HUES6 (cell line): ENCODE measurements around the gene PCTP.

Experiments used
- H3K27ac ChIP-seq: 2 replicates; pipeline ENCODE4 v1.7.0; 2013; ENCODE audit warnings: low read depth, mild to moderate bottlenecking, low read length, inconsistent platforms
- H3K27me3 ChIP-seq: 2 replicates; pipeline ENCODE4 v1.6.1; 2013; ENCODE audit warnings: low read length; ENCODE audit not compliant: control insufficient read depth, insufficient read depth
- H3K36me3 ChIP-seq: 2 replicates; pipeline ENCODE4 v1.6.1; 2013; ENCODE audit warnings: low read length; ENCODE audit not compliant: control insufficient read depth, insufficient read depth
- H3K4me1 ChIP-seq: 2 replicates; pipeline ENCODE4 v1.6.1; 2013; ENCODE audit warnings: low read length; ENCODE audit not compliant: control insufficient read depth, insufficient read depth
- H3K4me3 ChIP-seq: 2 replicates; pipeline ENCODE4 v1.5.1; 2013; ENCODE audit warnings: low read depth, low read length
- H3K9ac ChIP-seq: one replicate; pipeline ENCODE4 v1.6.1; 2013; ENCODE audit warnings: mild to moderate bottlenecking, low read length
- H3K9me3 ChIP-seq: 2 replicates; pipeline ENCODE4 v1.6.1; 2013; ENCODE audit warnings: low read depth, low read length; ENCODE audit not compliant: control insufficient read depth, insufficient read depth

The PCTP gene

DNA sequence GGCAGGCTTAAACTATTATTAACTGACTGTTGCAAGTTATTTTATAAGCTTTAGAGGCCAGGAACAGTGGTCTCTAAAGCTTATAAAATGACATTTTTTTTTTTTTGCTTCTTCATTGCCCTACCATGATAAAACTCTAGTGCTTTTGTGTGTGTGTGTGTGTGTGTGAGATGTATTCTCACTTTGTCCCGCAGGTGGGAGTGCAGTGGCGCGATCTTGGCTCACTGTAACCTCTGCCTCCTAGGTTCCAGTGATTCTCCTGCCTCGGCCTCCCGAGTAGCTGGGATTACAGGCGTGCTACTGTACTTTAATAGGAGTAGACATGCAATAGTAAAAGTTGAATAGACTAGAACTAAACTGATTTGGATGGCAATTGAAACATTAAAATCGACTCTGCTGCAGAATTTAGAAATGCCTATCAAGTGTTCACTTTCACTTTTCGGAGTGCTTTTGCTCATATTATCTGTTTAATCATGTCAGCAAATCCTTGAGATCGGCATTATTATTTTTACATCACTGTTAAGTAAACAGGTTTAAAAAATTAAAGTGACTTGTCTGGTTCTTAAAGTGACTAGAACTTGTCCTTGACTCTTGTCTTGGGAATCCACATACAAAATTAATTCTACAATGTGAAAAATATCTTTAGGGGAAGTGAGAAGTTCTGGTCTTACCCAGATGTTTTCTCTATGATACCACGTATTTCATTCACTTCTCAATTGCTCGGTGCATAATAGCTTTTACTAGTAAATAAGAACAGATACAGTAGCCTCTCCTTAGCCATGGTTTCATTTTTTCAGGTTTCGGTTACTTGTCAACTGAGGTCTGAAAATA is 8.4 kb upstream of the PCTP start:
- no peaks in the 10 kb centered on the region for H3K36me3 ChIP-seq
- no peaks in the 10 kb centered on the region for H3K4me1 ChIP-seq
- no peaks in the 10 kb centered on the region for H3K9me3 ChIP-seq
- H3K4me3 ChIP-seq = no peak overlapping the region
- H3K9ac ChIP-seq = no peak overlapping the region
- no peaks in the 10 kb centered on the region; the same call in 1 of the 2 replicates for H3K27me3 ChIP-seq
- no peak overlapping the region for H3K27ac ChIP-seq

DNA sequence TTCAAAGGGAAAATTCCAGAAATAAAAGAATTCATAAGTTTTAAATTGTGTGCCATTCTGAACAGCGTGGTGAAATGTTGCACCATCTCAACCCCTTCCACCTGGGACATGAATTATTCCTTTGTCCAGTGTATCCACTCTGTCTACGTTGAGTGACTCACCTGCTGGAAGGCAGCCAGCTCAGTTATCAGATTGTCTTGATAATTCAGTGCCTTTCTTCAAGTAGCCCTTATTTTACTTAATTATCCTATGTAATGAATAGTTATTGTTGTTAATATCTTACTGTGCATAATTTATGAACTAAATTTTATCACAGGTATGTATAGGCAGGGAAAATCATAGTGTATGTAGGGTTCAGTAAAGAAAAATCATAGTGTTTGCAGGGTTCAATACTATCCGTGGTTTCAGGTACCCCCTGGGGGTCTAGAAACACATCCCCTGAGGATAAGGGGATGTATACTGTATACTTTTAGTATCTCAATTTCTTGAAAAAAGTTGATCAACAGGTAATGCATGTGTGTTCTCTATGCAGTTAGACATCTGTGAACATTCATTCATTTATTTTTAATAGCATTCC is 7.7 kb upstream of the PCTP start:
- Histone ChIP-seq H3K36me3 (no peaks in the 10 kb centered on the region), H3K9ac (no peak overlapping the region), H3K9me3 (no peaks in the 10 kb centered on the region), H3K4me3 (no peak overlapping the region), H3K27me3 (no peaks in the 10 kb centered on the region; the same call in 1 of the 2 replicates), H3K4me1 (no peaks in the 10 kb centered on the region), H3K27ac (no peak overlapping the region)

DNA sequence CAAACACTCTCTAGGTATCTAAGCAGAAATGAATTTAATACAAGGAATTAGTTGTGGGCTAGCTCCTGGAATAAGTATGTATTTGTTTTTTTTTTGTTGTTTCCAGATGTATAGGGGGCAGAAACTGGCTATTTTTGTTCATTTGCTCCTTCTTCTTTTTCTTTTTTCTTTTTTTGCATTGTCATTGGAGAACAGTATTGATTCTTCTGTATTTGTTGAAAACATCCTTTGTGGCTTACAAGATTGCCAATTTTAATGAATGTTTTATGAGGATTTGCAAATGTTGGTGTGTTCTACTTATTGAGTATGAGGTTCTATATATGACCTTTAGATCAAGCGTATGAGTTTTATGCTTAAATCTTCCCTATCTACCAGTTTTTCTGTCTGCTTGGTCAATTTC is 5.6 kb upstream of the PCTP start:
- H3K9ac ChIP-seq = no peak overlapping the region
- H3K9me3 ChIP-seq = no peaks in the 10 kb centered on the region
- no peaks in the 10 kb centered on the region for H3K36me3 ChIP-seq
- no peak overlapping the region for H3K4me3 ChIP-seq
- no peaks in the 10 kb centered on the region; the same call in 1 of the 2 replicates for H3K27me3 ChIP-seq
- no peaks in the 10 kb centered on the region for H3K4me1 ChIP-seq
- H3K27ac ChIP-seq = no peak overlapping the region

DNA sequence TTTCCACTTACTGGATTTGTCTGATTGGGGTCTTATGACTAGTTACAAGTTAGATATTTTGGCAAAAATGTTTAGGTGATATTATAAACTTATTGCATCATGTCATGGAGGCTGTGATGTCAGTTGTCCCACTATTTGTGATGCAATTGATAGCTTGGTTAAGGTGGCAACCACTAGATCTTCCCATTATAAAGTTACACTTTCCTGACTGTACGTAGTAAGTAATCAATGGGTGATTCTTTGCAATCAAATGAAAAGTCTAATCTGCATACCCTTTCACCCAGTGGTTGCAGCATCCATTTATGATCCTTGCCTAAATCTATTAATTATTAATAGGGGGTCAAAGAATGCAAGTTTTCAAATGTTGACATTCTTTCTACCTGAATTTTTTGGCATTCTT is 4.4 kb upstream of the PCTP start:
- Histone ChIP-seq H3K4me1 (peaks cover 4% of the 10 kb centered on the region; the same call in 1 of the 2 replicates), H3K9me3 (no peaks in the 10 kb centered on the region), H3K27me3 (no peaks in the 10 kb centered on the region; the same call in 1 of the 2 replicates), H3K9ac (no peak overlapping the region), H3K27ac (no peak overlapping the region), H3K4me3 (no peak overlapping the region), H3K36me3 (no peaks in the 10 kb centered on the region)

DNA sequence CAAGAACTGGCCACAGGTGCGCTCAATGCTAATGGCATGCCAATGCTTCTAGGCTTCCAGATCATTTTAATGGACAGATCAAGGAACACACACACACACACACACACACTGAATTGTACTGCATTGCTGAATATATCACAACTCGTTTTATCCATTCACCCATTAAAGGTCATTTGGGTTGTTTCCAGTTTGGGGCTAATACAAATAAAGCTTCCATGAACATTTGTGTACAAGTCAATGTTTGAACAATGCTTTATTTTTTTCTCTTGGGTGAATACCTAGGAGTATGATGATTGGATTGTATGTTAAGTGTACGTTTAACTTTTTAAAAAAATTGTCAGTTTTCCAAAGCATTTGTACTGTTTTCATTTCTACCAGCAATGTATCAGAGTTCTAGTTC is 3.6 kb upstream of the PCTP start:
- H3K4me1 ChIP-seq = peaks cover 8% of the 10 kb centered on the region
- no peaks in the 10 kb centered on the region; the same call in 1 of the 2 replicates for H3K27me3 ChIP-seq
- no peak overlapping the region for H3K27ac ChIP-seq
- H3K4me3 ChIP-seq = no peak overlapping the region
- no peaks in the 10 kb centered on the region for H3K36me3 ChIP-seq
- H3K9me3 ChIP-seq = no peaks in the 10 kb centered on the region
- H3K9ac ChIP-seq = no peak overlapping the region

DNA sequence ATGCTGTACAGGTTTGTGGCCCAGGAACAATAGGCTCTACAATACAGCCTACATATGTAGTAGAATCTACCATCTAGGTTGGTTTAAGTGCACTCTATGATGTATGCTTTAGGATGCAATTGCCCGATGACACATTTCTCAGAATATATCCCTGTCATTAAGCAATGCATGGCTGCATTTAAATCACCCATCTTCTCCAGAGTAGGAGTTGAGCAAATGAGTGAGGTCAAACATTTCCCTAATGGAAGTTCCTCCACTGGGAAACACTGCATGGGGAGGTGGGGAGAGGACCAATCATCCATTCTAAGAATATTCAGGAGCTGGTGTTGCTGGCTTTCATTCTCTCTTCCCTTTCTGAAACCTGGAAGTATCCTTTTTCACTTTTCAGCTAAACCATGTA is 2.0 kb upstream of the PCTP start:
- H3K9ac ChIP-seq = no peak overlapping the region
- H3K36me3 ChIP-seq = no peaks in the 10 kb centered on the region
- peaks cover 8% of the 10 kb centered on the region for H3K4me1 ChIP-seq
- H3K4me3 ChIP-seq = no peak overlapping the region
- H3K27ac ChIP-seq = no peak overlapping the region
- H3K9me3 ChIP-seq = no peaks in the 10 kb centered on the region
- no peaks in the 10 kb centered on the region; the same call in 1 of the 2 replicates for H3K27me3 ChIP-seq

DNA sequence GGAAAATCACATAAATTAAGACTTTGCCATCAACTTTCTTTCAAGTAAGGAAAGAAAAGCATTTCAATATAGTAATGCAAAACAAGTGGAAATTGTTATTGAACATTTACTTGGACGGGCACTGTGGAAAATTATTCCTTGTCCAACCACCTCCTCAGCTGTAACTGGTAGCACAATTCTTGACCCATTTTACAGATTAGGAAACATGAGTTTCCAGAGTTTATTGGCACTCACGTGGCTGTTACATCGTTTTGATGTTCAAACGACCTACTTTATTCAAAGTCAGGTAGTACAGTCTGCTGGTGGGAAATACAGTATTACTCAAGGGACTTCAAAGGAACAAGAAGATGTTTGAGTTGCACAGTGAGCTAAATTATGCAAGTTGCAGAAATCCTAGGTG is 866 bp upstream of the PCTP start:
- no peak overlapping the region for H3K27ac ChIP-seq
- no peaks in the 10 kb centered on the region for H3K9me3 ChIP-seq
- no peak overlapping the region for H3K4me3 ChIP-seq
- H3K27me3 ChIP-seq = no peaks in the 10 kb centered on the region; the same call in 1 of the 2 replicates
- H3K9ac ChIP-seq = no peak overlapping the region
- H3K4me1 ChIP-seq = peaks cover 8% of the 10 kb centered on the region
- H3K36me3 ChIP-seq = no peaks in the 10 kb centered on the region

DNA sequence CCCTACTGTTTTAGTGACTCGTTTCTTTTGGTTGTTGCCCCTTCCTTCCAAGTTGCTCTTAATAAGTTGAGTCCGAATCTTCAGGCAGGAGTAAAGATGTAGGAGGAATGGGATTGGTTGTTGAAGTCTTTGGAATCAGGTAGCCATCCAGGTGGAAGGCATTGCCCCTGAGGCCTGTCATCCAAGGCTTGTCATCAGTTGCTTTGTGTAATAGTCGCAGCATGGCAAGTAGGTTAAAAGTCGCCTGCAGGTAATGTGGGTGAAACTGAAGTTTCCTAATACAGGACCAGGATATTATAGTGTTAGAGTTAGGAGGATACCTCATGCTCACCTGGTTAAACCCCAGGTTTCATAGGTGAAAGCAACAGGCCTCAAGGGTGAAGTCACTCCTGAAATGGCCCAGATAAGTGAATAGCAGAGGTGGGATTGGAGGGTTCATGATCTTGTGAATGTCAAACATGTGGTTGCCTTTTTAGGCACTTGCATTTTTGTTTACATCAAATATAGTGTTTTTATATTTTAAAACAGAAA is 934 bp downstream of the PCTP start:
- peak overlapping the region; percentile 73 for H3K4me3 ChIP-seq
- no peaks in the 10 kb centered on the region for H3K9me3 ChIP-seq
- no peaks in the 10 kb centered on the region; the same call in 1 of the 2 replicates for H3K27me3 ChIP-seq
- H3K9ac ChIP-seq = no peak overlapping the region
- H3K27ac ChIP-seq = no peak overlapping the region
- peaks cover 8% of the 10 kb centered on the region for H3K4me1 ChIP-seq
- no peaks in the 10 kb centered on the region for H3K36me3 ChIP-seq

DNA sequence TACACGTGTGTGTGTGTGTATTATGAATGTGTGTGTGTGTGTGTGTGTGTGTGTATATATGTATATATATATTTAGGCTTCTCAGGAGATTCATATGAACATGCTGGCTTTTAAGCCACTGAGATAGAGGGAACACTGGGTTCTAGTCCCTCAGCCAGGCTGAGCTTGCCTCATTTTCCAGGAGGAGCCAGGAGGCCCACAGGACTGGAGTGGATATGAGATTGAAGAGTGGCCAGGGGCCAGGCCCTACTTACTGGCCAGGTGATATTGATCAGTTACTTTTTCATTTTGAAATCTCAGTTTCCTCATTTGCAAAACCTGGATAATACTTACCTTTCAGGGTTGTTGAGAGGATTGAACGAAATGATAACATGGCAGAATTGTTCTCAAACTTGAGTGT is 5.8 kb downstream of the PCTP start:
- H3K4me1 ChIP-seq = peaks cover 3% of the 10 kb centered on the region
- no peak overlapping the region for H3K4me3 ChIP-seq
- H3K9me3 ChIP-seq = no peaks in the 10 kb centered on the region
- H3K36me3 ChIP-seq = no peaks in the 10 kb centered on the region
- no peaks in the 10 kb centered on the region for H3K27me3 ChIP-seq
- no peak overlapping the region for H3K9ac ChIP-seq
- no peak overlapping the region for H3K27ac ChIP-seq

DNA sequence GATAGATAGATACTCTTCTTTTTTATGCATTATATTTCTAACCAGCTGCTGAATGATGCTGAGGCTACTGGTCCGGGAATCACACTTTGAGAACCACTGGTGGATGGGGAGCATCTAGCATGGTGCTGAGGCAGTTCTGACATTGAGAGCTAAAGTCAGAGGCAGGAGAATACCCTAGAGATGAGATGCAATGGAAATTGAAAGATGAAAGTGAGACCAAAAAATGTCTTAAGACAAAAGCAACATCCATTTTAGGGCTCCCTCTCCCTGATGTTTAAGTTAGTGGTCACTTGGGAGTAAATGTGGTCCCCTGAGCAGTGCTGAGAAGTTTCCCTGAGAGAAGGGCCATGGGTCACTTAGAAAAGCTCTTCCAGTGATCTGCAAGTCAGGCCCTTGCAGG is 6.8 kb downstream of the PCTP start:
- Histone ChIP-seq H3K36me3 (no peaks in the 10 kb centered on the region), H3K27ac (no peak overlapping the region)

DNA sequence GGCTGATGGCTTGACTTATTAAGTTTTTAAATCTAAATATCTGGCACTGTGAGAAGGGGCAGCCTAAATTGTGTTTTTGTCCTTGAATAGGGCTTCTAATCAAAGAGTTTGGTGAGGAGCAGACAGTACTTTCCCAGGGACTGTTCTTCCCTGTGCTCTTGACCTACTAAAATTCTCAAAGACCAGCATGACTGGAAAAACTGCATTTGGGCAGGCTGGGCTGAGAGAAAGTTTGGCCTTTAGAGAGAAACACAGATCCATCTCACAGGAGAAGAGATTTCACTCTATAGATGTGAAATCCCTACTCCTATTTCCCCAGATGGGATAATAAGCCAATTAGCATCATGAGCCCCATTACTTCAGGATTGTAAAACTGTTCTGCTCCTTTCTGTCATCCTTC is 7.3 kb downstream of the PCTP start:
- H3K9ac ChIP-seq = no peak overlapping the region
- no peaks in the 10 kb centered on the region for H3K4me1 ChIP-seq
- no peak overlapping the region for H3K4me3 ChIP-seq
- H3K27ac ChIP-seq = no peak overlapping the region
- no peaks in the 10 kb centered on the region for H3K27me3 ChIP-seq
- no peaks in the 10 kb centered on the region for H3K9me3 ChIP-seq
- no peaks in the 10 kb centered on the region for H3K36me3 ChIP-seq

More for the DNA sequence above, 6.8 kb downstream of the PCTP start:
- Histone ChIP-seq H3K4me3 (no peak overlapping the region), H3K27me3 (no peaks in the 10 kb centered on the region), H3K9ac (no peak overlapping the region), H3K9me3 (no peaks in the 10 kb centered on the region), H3K4me1 (no peaks in the 10 kb centered on the region)
